ENCODE data around the gene AP5Z1.
A peak's percentile ranks its signal among the peaks of the same experiment; 100 is the strongest.

The AP5Z1 gene

DNA sequence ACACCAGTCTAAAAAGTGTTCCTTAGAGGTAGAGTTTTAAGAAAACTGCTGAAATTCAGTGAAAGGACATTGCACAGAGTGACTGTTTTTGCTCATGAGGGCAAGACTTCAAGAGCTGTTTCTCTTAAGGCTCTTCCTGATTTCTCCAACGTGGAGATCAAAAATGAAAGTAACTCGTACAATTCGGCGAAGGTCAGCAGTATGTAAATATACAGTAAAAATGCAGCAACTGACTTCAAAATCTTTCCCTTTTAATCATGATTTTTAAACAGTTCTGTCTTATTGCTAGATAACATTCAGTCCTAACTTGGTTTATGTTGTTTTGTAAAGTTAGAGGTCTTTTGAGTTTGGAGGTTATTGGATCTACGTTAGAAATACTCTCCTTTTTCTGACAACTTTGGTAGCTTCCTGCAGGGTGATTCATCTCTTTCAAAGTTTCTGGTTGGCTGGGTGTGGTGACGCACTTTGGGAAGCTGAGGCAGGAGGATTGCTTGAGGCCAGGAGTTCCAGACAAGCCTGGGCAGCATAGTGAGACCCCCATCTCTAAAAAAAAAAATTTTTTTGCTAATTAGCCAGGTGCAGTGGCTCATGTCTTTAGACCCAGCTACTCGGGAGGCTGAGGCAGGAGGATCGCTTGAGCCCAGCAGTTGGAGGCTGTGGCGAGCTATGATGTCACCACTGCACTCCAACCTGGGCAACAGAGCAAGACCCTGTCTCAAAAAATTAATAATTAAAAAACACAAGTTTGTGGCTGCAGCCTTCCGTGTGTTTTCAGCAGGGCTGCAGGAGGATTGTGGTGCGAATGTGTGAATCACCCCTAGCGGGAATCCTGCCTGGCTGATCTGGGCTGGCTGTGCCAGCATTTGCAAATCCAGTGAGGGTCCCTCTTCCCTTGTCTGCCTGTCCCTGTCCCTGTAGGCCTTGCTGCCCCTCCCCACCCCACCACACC is 29.2 kb upstream of the AP5Z1 start:
- peak overlapping the region; percentile 38 for H3K4me3 ChIP-seq (ENCODE audit: low read depth, low read length)
- DNase-seq (ENCODE audit: low read depth): no peak
- TF ChIP-seq, protein P1, sequence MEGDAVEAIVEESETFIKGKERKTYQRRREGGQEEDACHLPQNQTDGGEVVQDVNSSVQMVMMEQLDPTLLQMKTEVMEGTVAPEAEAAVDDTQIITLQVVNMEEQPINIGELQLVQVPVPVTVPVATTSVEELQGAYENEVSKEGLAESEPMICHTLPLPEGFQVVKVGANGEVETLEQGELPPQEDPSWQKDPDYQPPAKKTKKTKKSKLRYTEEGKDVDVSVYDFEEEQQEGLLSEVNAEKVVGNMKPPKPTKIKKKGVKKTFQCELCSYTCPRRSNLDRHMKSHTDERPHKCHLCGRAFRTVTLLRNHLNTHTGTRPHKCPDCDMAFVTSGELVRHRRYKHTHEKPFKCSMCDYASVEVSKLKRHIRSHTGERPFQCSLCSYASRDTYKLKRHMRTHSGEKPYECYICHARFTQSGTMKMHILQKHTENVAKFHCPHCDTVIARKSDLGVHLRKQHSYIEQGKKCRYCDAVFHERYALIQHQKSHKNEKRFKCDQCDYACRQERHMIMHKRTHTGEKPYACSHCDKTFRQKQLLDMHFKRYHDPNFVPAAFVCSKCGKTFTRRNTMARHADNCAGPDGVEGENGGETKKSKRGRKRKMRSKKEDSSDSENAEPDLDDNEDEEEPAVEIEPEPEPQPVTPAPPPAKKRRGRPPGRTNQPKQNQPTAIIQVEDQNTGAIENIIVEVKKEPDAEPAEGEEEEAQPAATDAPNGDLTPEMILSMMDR (IDR thresholded peaks at IDR 0.05; ENCODE audit: control insufficient read depth, extremely low read depth, insufficient read depth): no peak

DNA sequence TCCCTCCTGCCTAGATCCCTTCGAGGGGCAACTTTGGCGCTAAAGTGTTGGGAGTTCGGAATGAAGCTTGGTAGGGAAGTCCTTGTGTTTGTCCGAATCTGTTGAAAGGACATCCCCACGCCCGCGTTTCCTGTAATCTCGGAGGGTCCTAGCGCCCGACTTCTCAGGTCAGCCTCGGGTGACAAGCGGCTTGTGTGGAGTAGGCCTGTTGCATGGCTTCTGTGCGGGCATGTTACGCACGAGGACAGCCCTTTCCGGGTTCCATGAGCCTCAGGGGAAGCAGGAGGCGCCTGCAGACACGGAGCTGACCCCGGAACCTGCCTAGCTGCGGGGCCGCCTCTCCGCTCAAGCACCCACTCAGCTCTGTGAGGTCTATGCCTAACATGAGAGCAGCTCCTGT is 28.4 kb upstream of the AP5Z1 start:
- no peak overlapping the region for H3K4me3 ChIP-seq (ENCODE audit: low read depth, low read length)
- TF ChIP-seq, protein P1 (IDR thresholded peaks at IDR 0.05; ENCODE audit: control insufficient read depth, extremely low read depth, insufficient read depth): no peak
- DNase-seq (ENCODE audit: low read depth): no peak

DNA sequence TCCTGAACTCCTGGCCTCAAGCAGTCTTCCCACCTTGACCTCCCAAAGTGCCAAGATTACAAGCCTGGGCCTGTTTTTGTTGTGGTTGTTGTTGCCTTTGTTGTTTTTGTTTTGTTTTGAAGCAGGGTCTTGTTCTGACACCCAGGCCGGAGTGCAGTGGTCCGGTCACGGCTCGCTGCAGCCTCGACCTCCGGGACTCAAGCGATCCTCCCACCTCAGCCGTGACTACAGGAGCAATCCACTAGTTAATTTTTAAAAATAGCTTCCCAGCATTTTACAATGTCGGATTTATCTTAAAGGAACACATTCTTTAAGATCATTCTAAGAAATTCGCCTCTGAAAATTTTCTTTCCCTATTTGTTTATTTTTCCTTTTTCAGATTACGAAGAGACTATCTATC is 27.7 kb upstream of the AP5Z1 start:
- no peak for DNase-seq (ENCODE audit: low read depth)
- H3K4me3 ChIP-seq (ENCODE audit: low read depth, low read length): no peak overlapping the region

GRCh38 chr7:4748231-4748681 is 27.2 kb upstream of the AP5Z1 start:
- no peak overlapping the region for H3K4me3 ChIP-seq (ENCODE audit: low read depth, low read length)
- TF ChIP-seq, protein P1 (IDR thresholded peaks at IDR 0.05; ENCODE audit: control insufficient read depth, extremely low read depth, insufficient read depth): no peak
- no peak for DNase-seq (ENCODE audit: low read depth)

More for the DNA sequence above, 27.7 kb upstream of the AP5Z1 start:
- TF ChIP-seq, protein P1 (IDR thresholded peaks at IDR 0.05; ENCODE audit: control insufficient read depth, extremely low read depth, insufficient read depth): no peak

- H3K4me3 ChIP-seq (ENCODE audit: low read depth, low read length): no peak overlapping the region
- no peak for DNase-seq (ENCODE audit: low read depth)
- TF ChIP-seq, protein P1 (IDR thresholded peaks at IDR 0.05; ENCODE audit: control insufficient read depth, extremely low read depth, insufficient read depth): no peak
Measured at GRCh38 chr7:4749363-4749762, 26.1 kb upstream of the AP5Z1 start.

GRCh38 chr7:4749798-4750197 is 25.6 kb upstream of the AP5Z1 start:
- TF ChIP-seq, protein P1 (IDR thresholded peaks at IDR 0.05; ENCODE audit: control insufficient read depth, extremely low read depth, insufficient read depth): no peak
- no peak for DNase-seq (ENCODE audit: low read depth)
- no peak overlapping the region for H3K4me3 ChIP-seq (ENCODE audit: low read depth, low read length)
